K562 (cell line): ENCODE measurements around the gene RAB24. TPM values are rescaled to one million over a fixed set of nuclear protein-coding genes. Genes with fewer than 3 reads are reported as not detected.

Source experiments
- ATAC-seq: fragments of 200-7000 bp; cut with Tn5 transposase; 3 replicates; pipeline ENCODE4 v1.9.1; 2020; ENCODE audit warnings: moderate library complexity
- BruUV-seq: library from RNA; stranded (reverse); fragments of 400-500 nt; replicated peaks from 2 replicates; lab custom pipeline; 2021; lab: Mats Ljungman, UMichigan
- CTCF ChIA-PET: fragments of 300-600 bp; formaldehyde crosslinking; extraction: SDS; loops from one replicate; lab custom pipeline; 2021; ENCODE audit warnings: low intra/inter-chr PET ratio; lab: Yijun Ruan, JAX
- POLR2A ChIA-PET: fragments of 300-600, 350-650 bp; sonication (Branson Sonifier 250); formaldehyde crosslinking; extraction: SDS; loops from one replicate; lab custom pipeline; 2021; ENCODE audit warnings: antibody characterized with exemption, inconsistent platforms; lab: Yijun Ruan, JAX
- DNase-seq, 4 experiments: peaks; one replicate each; pipeline versions ENCODE4 v3.0.0 to v3.0.0-alpha.2; 2011 to 2018; ENCODE audit warnings: low spot score in 3 of 4, mixed read lengths in 3 of 4; ENCODE audit errors: extremely low read depth in 1 of 4
- FAIRE-seq: peaks from 2 replicates; lab custom pipeline; 2011; peaks lifted over from hg19 to GRCh38; lab: Jason Lieb, UNC
- H2AFZ ChIP-seq: 2 replicates; pipeline ENCODE4 v1.6.0; 2011; ENCODE audit warnings: low read depth, low read length, control low read depth, inconsistent platforms
- H3K27ac ChIP-seq: fragments of 200-600 bp; 3 replicates; pipeline ENCODE4 v1.8.0; 2011; ENCODE audit warnings: low read depth, mild to moderate bottlenecking, control low read depth, inconsistent platforms, low read length, moderate library complexity, mixed read lengths; ENCODE audit errors: extremely low read depth
- H3K27me3 ChIP-seq, 2 experiments: fragments of 300-600 bp in 1 of 2; 2 replicates in 1 of 2; 3 replicates in 1 of 2; pipeline versions ENCODE4 v1.6.0 to v1.8.0; 2011; ENCODE audit warnings: inconsistent platforms in 2 of 2, low read length in 2 of 2, mild to moderate bottlenecking in 1 of 2, mixed read lengths in 1 of 2, moderate library complexity in 1 of 2; ENCODE audit not compliant: control insufficient read depth in 2 of 2, insufficient read depth in 2 of 2
- H3K36me3 ChIP-seq: fragments of 300-600 bp; 3 replicates; pipeline ENCODE4 v1.8.0; 2011; ENCODE audit warnings: mild to moderate bottlenecking, low read length, inconsistent platforms; ENCODE audit not compliant: control insufficient read depth, insufficient read depth
- H3K4me1 ChIP-seq, 2 experiments: fragments of 200-600 bp in 1 of 2; replicated peaks in 1 of 2; 2 replicates in 1 of 2; 3 replicates in 1 of 2; pipeline versions ENCODE4 v1.5.1 to v1.8.0; 2011; ENCODE audit warnings: inconsistent platforms in 2 of 2, low read length in 2 of 2, mild to moderate bottlenecking in 1 of 2, mixed read lengths in 1 of 2, moderate library complexity in 1 of 2; ENCODE audit not compliant: control insufficient read depth in 2 of 2, insufficient read depth in 2 of 2
- H3K4me2 ChIP-seq: 2 replicates; pipeline ENCODE4 v1.6.1; 2011; ENCODE audit warnings: low read length, control low read depth, inconsistent platforms, mixed read lengths; ENCODE audit not compliant: insufficient read depth
- H3K4me3 ChIP-seq: fragments of 200-600 bp; sonication (generic), shearing (Covaris generic); 2 replicates; pipeline ENCODE4 v1.5.1; 2016; ENCODE audit warnings: control low read depth, inconsistent platforms
- H3K79me2 ChIP-seq: fragments of 200-600 bp; 3 replicates; pipeline ENCODE4 v1.8.0; 2011; ENCODE audit warnings: low read length, inconsistent platforms; ENCODE audit not compliant: control insufficient read depth, insufficient read depth
- H3K9ac ChIP-seq, 2 experiments: 2 replicates each; pipeline versions ENCODE4 v1.6.0 to v1.6.1; 2011; ENCODE audit warnings: low read depth in 2 of 2, low read length in 2 of 2, control low read depth in 1 of 2, inconsistent platforms in 1 of 2, mild to moderate bottlenecking in 1 of 2, mixed read lengths in 1 of 2; ENCODE audit not compliant: insufficient read depth in 1 of 2
- H3K9me1 ChIP-seq: one replicate; pipeline ENCODE4 v1.6.0; 2011; ENCODE audit warnings: inconsistent platforms, mild to moderate bottlenecking, low read length, moderate library complexity; ENCODE audit not compliant: control insufficient read depth, insufficient read depth
- H3K9me3 ChIP-seq: replicated peaks from 2 replicates; pipeline ENCODE4 v1.5.1; 2011; ENCODE audit warnings: low read depth, low read length, inconsistent platforms; ENCODE audit not compliant: control insufficient read depth, insufficient read depth
- H4K20me1 ChIP-seq: replicated peaks from 2 replicates; pipeline ENCODE4 v1.6.1; 2011; ENCODE audit warnings: low read length, inconsistent platforms, mixed read lengths; ENCODE audit not compliant: control insufficient read depth, insufficient read depth
- BCLAF1 ChIP-seq, 2 experiments: fragments of 450-650 bp in 1 of 2; IDR thresholded peaks; 2 replicates each; pipeline ENCODE4 v1.6.1; 2011 to 2017; ENCODE audit warnings: low read depth in 2 of 2, antibody characterized with exemption in 1 of 2, borderline replicate concordance in 1 of 2, low read length in 1 of 2, mild to moderate bottlenecking in 1 of 2, mixed read lengths in 1 of 2; ENCODE audit not compliant: control insufficient read depth in 1 of 2
- ETV5 ChIP-seq: sonication (generic); formaldehyde crosslinking; IDR thresholded peaks from 2 replicates; pipeline ENCODE4 v1.4.0; 2020; ENCODE audit warnings: low read depth, mild to moderate bottlenecking, missing genetic modification reagents
- HCFC1 ChIP-seq: IDR thresholded peaks from 2 replicates; pipeline ENCODE4 v1.6.1; 2012; ENCODE audit warnings: low read depth, low read length, improper control_type of control experiment
- SMARCA5 ChIP-seq: fragments of 450-650 bp; IDR thresholded peaks from 2 replicates; pipeline ENCODE4 v1.6.1; 2016
- XRCC3 ChIP-seq: fragments of 450-650 bp; IDR thresholded peaks from 2 replicates; pipeline ENCODE4 v1.6.1; 2017; ENCODE audit warnings: mild to moderate bottlenecking, moderate library complexity
- ZBTB40 ChIP-seq, 2 experiments: fragments of 450-650 bp in 1 of 2; sonication (generic) in 1 of 2; formaldehyde crosslinking in 1 of 2; IDR thresholded peaks; 2 replicates each; pipeline versions ENCODE4 v1.7.1 to v1.9.0; 2016 to 2022; ENCODE audit warnings: inconsistent platforms in 1 of 2, mild to moderate bottlenecking in 1 of 2, missing genetic modification reagents in 1 of 2
- ZNF124 ChIP-seq: sonication (generic); formaldehyde crosslinking; IDR thresholded peaks from 2 replicates; pipeline ENCODE4 v1.8.1; 2022; ENCODE audit warnings: missing genetic modification reagents
- ZNF311 ChIP-seq: fragments of 250-450 bp; sonication (Bioruptor Pico); IDR thresholded peaks from 2 replicates; pipeline ENCODE4 v1.4.0; 2020; ENCODE audit warnings: mild to moderate bottlenecking, moderate library complexity
- WGBS: fragments of 100-300 bp; shearing (Covaris generic); methylation state at CpG from one replicate; pipeline ENCODE4 v1.1.6; 2016; ENCODE audit warnings: low coverage, mixed read lengths; ENCODE audit not compliant: insufficient coverage; ENCODE audit errors: missing lambda C conversion rate; 5-methylcytosine and 5-hydroxymethylcytosine counted together
- in situ Hi-C: fragments of 300-500 bp; cut with MboI; formaldehyde crosslinking; loops from 4 replicates; pipeline ENCODE4 v1.15.0; 2018; ENCODE audit warnings: inconsistent platforms, mixed read lengths
- intact Hi-C: fragments of 100-400 bp; cut with micrococcal nuclease; formaldehyde crosslinking; loops from 2 replicates; pipeline ENCODE4 v1.14.2; 2022
- polyA plus RNA-seq, 8 experiments: library from polyadenylated mRNA; depleted of rRNA in 4 of 8; stranded (reverse) in 5 of 8; unstranded in 3 of 8; fragments of >200 nt; fragmentation: Nextera tagmentation in 2 of 8; fragmentation: Illumina TruSeq in 1 of 8; extraction: Ambion mirVana in 2 of 8; extraction: Trizol in 1 of 8; gene quantifications; 2 replicates each; pipeline versions ENCODE4 v1.2.1 to v1.2.3, GENCODE V29; 2011 to 2014; ENCODE audit warnings: inconsistent platforms in 1 of 8, missing spikeins in 1 of 8
- total RNA-seq, 7 experiments: library from RNA; depleted of rRNA in 6 of 7; stranded (reverse); fragments of >200 nt in 6 of 7; fragmentation: Illumina TruSeq in 2 of 7; extraction: Trizol in 2 of 7; gene quantifications; 2 replicates each; pipeline versions ENCODE4 v1.2.1 to v1.2.3, GENCODE V29; 2011 to 2021; ENCODE audit warnings: low replicate concordance in 1 of 7

Gene RAB24
- total and polyA plus RNA-seq, 9 of the 15 experiments (the other 6 are each of a cell fraction or from before 2014, with no cell fraction given): 13.9 to 107 (median 34.8) TPM

- POLR2A ChIA-PET: interaction anchor here (0.5 to 2.5 kb wide), 13 partner anchors 8 to 199 kb away, joined by 3 to 9 read pairs (median 3); partner anchors contain the start of gene LMAN2
- in situ Hi-C loops: no loop called here
- DNase-seq (peak; percentile 54 to 90 (median 68)), ATAC-seq (peak; percentile 64), FAIRE-seq (peak; percentile 95)
- no peak overlapping the region for H3K27ac ChIP-seq
- H3K9me1 ChIP-seq: no peaks in the 10 kb centered on the region
- H4K20me1 ChIP-seq: no peaks in the 10 kb centered on the region; the same call in 1 of the 2 replicates
- BruUV-seq: TSS peak; percentile 26
- peaks cover 29% of the 10 kb centered on the region for H3K79me2 ChIP-seq
- CTCF ChIA-PET: interaction anchor here (1.1 to 1.3 kb wide), 2 partner anchors 145 to 196 kb away, joined by 4 to 6 read pairs; no protein-coding TSS in a partner anchor
- no peak overlapping the region for H3K4me3 ChIP-seq
- intact Hi-C loops: loop anchor here (1.0 kb wide), 1 partner anchor 195 kb away; no protein-coding TSS in a partner anchor
- H3K36me3 ChIP-seq: peaks cover 33% of the 10 kb centered on the region
- no peaks in the 10 kb centered on the region for H3K27me3 ChIP-seq
- H3K9ac ChIP-seq: peak overlapping the region; percentile 9 to 85; a peak in 2 of 4 replicates
- peaks cover 26 to 75% of the 10 kb centered on the region in 2 experiments for H3K4me1 ChIP-seq
- no peak overlapping the region for H2AFZ ChIP-seq
- 81% methylated on average over 10 of the region's 10 CpGs for WGBS
- H3K4me2 ChIP-seq: no peak overlapping the region
- no peaks in the 10 kb centered on the region for H3K9me3 ChIP-seq
- TF ChIP-seq ZNF124: no peak
- no peak for TF ChIP-seq ZNF311 (CRISPR knock-in tag)
- TF ChIP-seq BCLAF1 (IDR thresholded peaks at IDR 0.05; ENCODE audit: borderline replicate concordance in 1 of 2, control insufficient read depth in 1 of 2, low read depth in 2 of 2, low read length in 1 of 2): no peak
- no peak for TF ChIP-seq ZBTB40 (IDR thresholded peaks at IDR 0.05)
- no peak for TF ChIP-seq ZBTB40 (CRISPR knock-in tag; IDR thresholded peaks at IDR 0.05)
- no peak for TF ChIP-seq HCFC1
- TF ChIP-seq ETV5: no peak
- TF ChIP-seq XRCC3: no peak
- no peak for TF ChIP-seq SMARCA5
These were observed 6.1 kb upstream of the RAB24 start for GRCh38 chr5:177309351-177310191.
